Forelimb muscle (tissue), 1 donor: ENCODE results near the gene LDB2. TPM values are rescaled to one million over a fixed set of nuclear protein-coding genes. Genes with fewer than 3 reads are reported as not detected.
"Not testable (repeated sequence)": the region's sequence is repeated elsewhere in the genome, so short reads cannot be mapped to it uniquely, and the experiment has no call there.

Experiments
- DNase-seq: peaks from one replicate; pipeline ENCODE4 v3.0.0-alpha.2; 2013; ENCODE audit warnings: low read depth
- polyA plus RNA-seq: library from polyadenylated mRNA; unstranded; fragments of 120-200 nt; gene quantifications from one replicate; pipeline ENCODE4 v1.2.1, GENCODE V29; 2013; ENCODE audit not compliant: insufficient read length

Gene LDB2
- 36.6 TPM for polyA plus RNA-seq

DNA sequence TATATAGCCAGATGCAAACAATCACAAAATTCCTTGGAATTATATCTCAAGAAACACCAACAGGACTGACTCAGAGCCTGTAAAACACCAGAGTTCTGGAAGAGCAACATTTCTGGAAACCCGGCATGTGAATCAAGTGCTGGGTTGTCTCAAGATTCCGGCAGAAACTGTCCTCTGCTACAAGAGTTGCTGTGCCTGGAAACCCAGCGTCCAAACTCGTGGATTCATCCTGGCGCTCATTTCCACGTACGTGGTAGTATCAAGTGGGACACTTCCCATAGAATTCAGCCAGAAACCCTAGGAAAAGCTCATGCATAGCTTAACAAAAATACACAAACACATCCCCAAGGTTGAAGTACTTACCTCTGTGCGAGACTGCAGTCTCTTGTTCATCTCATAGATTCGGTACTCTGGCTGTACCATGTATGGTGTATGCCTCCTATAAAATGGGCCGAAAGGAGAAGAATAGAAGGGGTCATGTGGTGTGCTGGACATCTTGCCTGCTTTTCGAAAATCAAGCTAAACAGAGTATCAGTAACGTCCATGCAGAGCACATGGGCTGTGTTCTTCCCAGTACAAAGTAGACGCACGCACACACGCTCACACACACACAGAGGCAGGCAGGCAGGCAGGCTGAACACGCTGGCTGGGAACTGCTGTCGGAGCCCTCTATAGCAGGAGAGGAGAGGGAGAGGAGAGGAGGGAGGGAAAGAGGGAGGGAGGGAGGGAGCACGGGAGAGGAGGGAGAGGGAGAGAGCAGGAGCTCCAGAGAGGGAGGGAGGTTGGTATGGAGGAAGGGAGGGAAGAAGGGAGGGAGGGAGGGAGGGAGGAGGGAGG, at the start of gene LDB2:
Gene LDB2 (minus strand): TSS at position 655 of the 837 bp plus-strand sequence.
- DNase-seq: peak; percentile 77

DNA sequence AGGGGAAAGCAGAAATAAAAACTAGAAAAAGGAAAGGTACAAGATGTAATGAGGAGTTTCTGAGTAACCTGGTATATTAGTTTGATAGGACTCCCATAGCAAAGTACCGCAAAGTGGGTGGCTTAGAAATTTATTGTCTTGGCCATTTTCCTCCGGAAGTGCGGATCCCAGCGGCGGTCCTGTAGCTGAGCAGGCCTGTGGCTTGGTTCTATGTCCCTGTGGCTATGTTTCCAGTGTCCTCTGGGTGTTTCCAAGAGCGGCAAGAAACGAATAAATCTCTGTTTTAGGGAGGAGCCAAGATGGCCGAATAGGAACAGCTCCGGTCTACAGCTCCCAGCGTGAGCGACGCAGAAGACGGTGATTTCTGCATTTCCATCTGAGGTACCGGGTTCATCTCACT, 44.0 kb upstream of the LDB2 start:
- no peak for DNase-seq

DNA sequence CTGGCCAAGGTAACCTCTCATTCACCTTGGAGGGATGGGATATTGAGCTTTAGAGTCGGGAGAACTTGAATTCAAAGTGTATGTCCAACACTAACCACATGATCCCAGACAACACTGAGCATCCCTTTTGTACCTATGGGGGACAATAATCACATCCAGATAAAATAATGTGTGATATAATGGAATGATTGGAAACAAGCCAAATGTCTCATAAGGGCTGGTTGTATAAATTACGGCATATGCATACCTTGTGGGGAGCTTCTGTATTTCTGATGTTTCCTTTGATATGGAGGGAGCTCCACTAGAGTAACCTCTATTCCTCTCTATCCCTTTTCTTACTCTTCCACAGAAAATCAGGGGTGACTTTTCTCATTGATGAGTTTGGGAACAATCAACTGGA, 40.7 kb upstream of the LDB2 start:
- DNase-seq: no peak

DNA sequence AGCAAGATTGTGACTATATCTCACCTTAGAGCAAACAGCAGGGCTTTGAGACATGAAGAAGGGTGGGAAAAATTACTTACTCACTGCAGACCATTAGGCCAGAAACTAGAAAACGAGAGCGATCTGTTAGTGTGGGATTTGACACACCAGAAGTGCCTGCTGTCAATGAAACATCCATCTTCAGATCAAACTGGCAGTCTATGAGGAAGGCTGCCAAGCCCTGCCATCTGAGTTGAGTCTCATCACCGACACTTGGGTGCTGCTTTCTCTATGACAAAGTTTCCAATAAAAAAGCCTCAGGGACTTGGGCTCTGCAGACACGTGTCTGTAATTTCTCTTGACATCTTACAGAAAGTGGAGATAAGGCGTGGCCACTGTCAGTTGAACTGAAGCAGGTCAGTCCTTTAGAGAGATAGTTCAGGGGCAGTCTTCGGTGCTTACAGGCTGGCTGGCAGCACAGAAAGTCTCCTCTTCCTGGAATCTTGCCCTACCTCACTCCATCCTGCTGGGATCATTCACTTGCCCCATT, 40.1 kb upstream of the LDB2 start:
- no peak for DNase-seq

DNA sequence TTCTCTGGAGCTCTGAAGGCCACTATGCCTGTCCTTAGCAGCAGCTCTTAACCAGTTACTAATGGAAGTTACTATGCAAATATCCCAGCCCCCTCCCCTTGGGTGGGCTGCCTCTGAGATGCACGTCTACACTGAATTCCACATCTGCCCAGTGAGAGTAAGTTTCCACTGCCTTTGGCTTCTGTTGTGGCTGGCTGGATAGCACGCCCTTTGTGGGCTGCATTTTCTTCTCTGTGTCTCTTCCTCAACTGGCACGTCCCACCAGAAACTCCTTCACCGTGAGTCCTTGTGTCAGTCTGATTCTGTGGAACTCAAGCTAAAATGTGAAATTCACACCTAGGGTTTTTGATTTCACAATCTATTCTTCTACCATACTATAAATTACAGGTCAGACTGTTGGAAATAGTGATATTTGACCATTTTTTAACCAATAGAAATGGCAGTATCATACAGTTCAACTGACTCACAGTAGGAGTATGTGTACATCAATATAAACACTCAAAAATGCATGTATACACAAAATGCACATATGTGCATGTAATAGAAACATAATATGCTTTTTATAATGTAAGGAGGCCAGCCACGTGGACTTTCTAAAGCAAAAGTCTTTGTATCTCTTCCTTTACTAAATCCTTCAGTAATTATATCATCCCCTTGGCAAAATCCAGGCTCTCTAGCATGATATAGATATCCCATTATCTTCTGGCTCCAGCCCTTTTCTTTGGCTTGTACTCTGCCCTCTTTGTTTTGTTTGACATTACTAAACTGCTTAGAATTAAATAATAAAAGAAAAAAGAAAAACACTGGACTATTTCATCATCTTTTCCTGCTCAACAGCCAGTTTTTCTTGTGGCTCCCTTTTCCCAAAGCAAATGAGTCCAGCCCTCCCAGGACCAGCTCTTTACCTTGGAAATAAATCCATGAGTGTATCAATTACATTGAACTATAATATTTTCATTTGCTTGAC, 33.2 kb upstream of the LDB2 start:
- no peak for DNase-seq

DNA sequence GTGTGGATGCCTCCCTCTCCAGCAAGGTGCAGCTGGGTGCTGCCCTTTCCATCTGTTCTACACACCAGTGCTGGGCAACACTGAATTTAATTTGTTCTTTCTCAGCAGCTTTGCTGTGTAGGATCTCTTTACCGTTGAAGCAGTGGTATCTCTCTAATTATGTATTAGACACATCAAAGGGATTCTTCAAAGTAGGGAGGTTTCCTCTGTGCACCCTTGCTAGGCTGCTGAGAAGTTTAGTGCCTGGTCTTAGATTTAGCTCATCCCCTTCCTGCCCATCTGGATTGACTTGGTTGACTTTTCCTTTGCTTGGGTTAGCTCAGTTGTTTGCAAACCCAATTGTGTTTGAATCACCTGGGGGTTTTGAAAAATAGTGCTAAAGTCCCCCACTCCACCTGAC, 27.8 kb upstream of the LDB2 start:
- no peak for DNase-seq

DNA sequence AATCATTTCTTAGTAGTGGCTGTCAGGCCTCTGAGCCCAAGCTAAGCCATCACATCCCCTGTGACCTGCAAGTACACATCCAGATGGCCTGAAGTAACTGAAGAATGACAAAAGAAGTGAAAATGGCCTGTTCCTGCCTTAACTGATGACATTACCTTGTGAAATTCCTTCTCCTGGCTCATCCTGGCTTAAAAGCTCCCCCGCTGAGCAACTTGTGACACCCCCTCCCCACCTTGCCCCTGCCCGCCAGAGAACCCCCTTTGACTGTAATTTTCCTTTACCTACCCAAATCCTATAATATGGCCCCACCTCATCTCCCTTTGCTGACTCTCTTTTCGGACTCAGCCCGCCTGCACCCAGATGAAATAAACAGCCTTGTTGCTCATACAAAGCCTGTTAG, 20.3 kb upstream of the LDB2 start:
- DNase-seq: not testable (repeated sequence)

DNA sequence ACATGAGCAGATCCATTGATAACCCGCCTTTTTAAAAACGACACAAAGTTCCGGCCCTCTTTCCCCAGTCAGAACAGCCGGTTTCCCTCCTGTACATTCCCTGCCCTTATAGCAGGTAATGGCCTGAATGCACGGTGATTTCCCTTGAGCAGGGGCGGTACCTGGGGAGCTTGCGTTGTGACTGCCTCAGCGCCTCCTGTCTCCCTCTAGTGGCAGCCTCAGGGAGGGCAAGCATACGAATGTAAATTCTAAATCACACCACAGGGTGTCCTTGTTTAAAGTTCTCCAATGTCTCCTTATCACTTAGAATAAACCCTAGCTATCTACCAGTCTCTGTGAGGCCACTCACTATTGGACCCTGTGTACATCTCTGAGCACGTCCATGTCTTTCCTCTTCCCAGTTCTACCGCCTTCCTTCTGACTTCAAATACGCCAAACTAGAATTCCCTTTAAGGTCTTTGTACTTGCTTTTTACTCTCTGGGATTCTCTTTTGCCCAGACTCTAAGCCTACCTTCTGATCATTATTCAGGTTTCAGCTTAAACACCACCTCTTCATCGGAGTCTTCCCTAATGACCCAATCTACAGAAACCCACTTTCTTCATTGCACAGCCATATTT, 18.4 kb upstream of the LDB2 start:
- DNase-seq: no peak

DNA sequence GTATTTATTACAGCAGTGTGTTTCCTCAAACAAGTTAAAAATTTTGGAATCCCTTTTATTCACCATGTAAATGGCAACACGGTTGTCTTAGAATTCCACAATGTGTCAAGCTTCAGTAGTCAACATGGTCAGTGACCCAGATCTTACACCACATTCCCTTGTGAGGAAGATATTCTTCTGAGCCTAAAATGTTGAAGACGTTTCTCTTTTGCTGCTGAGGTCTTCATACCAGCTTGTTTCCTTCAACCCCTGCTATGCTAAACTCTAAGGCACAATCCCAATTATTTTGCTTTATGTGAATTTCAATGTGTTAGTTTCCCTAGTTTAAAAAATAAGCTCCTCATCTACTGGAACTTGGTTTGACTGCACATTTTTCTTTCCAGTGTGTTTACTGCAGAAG, 17.6 kb upstream of the LDB2 start:
- DNase-seq: no peak

DNA sequence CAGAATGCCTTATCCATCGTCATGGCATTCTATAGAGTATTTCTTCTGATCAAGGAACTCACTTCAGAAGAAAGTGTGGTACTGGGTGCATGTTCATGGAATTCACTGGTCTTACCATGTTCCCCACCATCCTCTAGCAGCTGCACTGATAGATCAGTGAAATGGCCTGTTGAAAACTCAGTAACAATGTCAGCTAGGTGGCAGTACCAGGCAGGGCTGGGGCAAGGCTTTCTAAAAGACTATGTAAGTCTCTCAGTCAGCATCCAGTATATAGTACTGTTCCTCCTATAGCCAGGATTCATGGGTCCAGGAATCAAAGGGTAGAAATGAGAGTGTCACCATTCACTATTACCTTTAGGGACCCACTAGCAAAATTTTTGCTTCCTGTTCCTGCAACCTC, 15.8 kb upstream of the LDB2 start:
- DNase-seq: no peak

DNA sequence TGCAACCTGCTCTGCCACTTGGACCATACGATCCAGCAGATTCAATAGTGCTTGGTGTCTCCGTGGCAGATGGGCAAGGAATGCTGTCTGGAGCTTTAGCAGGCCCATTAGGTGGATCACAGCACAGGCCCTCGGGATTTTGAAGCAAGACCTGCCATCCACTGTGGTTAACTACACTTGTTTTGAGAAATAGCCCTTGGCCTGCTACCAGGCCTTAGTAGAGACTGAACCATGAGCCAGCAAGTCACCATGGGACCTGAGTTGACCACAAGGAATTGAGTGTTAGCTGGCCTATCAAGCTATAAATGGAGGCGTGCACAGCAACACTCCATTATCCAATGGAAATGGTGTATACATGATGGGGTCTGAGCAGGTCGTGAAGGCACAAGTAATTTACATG, 14.5 kb upstream of the LDB2 start:
- DNase-seq: no peak

DNA sequence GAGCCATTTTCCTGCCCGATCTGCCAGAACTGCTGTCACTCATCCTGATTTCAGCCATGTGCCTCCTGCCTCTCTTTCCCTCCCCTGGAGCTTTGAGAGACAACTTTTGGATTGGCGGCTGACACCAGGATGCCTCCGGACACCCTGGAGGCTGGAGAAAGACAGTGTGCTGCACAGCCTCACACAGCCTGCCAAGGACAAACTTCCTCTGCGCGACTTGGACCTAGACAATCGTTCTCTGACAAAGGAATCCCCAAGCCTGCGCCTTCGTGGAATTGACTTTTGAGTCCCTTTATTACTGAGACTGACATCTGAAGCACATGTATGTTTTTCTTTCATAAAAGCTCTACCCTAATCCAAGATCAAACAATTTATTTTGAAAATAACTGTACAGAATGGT, 10.8 kb upstream of the LDB2 start:
- DNase-seq: no peak

DNA sequence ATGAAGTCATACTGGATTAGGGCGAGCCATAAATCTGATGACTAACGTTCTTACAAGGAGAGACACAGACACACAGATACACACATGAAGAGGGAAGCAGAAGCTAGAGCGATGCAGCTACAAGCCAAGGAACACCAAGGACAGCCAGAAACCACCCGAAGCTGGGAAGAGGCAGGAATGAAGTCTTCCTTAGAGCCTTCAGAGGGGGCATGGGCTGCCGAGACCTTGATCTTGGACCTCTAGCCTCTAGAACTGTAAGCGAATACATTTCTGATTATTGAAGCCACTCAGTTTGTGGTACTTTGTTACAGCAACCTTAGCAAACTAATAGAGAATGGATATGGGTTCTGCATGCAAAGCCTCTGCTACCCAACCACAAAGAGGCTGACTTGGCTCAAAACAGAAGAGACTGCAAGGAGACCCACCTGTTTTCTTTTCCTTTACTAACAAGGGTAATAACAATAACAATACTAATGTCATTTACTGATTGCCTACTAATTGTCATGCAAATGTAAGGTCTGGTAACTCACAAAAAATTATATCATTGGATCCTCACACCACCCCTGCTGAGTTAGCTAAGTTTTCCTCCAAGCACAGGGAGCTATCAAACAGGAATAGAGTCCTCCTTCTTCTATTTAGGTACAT, 10.1 kb upstream of the LDB2 start:
- no peak for DNase-seq

DNA sequence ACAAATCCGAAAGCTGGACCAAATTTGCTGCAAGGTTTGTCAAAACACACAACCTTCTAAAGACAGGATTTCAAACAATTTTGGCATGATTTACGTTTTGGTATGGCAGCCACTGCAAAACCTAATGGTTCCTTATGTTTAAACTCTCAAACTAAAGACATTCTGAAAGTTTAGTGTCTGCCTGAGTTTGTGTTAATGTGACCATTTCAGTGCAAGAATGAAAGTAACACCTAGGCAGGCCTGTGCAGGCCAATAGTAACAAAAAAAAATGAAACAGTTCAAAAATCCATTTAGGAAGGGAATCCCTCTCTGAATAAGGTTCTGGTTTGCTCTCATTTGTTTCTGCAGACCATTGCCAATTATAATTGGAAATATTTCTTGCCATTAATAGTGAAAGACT, 1.9 kb upstream of the LDB2 start:
- no peak for DNase-seq

DNA sequence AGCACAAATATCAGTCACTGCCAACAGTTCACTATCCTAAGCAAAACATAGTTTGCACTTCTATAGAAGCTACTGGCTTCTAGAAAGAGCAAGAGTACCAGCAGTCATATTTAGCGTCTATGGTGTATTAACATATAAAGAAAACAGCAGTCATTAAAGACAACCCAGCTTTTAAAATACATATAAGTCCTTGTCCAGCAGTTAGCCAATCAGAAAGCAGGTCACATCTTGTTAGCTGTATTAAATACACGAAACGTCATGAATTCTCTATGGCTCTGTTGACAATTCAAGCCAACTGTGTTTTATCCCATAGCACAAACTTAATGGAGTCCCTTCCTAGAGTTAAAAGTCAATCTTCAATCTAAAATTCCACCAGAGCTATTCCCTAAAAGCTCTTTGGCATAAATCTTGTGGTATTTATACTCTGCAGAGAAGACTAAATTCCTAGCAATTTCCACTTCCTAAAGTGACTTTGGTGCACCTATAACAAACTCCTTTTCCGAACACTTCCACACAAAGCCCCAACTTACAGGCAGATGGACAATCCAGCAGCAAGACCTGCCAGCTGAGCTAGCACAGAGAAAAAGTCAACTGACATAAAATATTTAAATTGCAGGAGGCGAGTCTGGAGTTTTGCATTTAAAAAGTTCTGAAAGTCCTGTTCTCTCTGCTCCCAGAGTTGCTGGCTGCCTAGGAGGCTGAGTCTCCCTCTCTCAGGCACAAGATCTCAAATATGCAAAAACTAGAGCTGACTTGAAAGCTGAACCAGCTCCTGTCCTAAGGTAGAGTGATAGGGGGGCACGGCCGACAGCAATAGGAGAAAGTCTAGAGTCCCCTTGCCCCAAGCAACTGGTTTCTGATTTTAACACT, 1.3 kb downstream of the LDB2 start:
- peak; percentile 81 for DNase-seq

DNA sequence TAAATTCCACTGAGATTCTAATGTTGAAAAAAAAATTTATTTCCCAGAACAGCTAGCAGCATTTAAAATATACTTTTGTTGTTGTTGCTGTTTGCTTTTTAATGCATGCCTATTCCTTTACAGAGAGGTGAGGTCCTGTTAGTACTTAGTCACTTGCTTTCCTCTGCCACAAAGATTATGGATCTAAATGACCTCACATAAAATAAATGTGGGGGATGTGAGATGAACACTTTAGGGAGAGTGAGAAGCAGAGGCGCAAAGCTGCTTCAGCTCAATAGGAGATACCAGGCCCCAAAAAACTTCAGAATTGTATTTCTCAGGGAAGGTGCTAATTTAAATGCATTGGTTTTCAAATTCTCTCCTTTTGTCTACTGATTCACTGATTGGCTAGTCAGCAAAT, 4.0 kb downstream of the LDB2 start:
- DNase-seq: no peak

DNA sequence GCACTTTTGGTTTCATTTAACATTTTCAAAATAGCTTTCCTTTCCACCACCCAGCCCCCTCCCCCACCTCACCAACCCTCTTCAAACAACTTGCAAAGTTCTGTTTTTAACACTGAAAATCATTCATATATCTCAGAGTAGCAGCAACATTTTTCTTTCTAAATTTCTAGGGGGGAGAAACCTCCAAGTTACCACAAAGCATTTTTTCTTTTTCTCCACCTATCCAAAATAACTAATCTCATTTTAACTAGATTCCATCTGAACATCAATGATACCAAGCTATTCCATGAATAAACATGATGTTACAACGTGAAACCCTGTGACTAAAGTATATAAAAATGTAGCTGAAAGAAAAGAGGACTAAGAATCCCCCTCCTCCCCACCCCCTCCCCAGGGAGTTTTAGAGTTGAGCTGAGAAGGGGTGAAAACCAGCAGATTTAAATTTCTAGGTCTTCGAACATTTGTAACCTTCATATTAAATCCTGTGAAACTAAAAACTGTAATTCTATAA, 5.2 kb downstream of the LDB2 start:
- DNase-seq: no peak

DNA sequence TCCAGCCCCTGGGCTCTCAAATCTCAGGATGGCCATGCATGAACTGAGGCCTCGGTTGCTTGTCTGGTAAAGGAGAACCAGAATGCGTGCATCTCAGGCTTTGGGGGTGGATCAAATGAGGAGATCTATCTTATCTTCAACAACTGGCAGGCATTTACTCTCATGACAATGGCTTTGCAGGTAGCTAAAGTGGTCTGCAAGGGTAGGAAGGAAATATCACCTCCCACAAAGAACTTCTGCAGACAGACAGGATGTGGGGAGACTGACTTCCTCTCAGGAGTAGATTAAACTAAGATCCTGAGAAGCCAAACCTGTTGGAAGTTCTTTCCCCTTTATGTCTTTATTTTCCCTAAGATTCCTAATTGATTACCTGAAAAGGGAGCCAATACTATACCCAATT, 7.8 kb downstream of the LDB2 start:
- no peak for DNase-seq

DNA sequence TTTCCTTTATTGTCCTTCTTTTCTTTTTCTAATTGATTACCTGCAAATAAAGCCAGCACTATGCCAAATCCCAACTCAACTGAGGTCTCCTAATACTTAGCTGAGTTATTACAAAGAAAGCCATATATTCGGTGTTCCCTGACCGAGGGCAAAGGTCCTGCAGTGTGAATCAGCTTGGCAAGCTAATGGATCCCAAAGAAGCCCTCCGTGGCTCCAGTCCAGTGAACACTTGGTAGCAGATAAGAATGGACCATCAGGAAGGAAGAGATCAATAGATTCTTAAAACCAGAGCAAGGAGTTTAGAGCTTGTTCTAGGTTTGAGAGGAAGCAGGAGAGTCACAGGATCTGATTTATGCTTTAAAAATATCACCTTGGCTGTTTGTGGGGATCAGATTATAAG, 8.5 kb downstream of the LDB2 start:
- no peak for DNase-seq

DNA sequence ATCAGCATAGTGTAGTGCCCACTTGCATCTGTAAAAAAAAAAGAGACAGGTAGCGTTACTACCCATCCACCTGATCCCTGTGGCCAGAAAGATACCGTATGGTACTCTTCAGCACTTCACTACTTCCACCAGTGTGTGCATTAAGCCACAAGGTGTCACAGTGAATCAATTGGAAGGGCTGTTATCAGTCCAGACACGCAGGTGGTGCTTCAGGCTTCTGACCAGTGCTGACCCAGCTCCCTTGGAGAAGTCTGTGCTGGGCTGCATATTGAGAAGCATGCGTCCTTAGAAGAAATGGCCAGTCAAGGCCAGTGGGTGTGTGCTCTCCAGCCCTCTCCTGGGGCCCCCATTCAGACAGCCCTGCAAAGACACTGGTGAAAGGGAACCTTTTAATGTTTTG, 10.6 kb downstream of the LDB2 start:
- DNase-seq: no peak
